ENCODE results near the gene TMEM63B.

The TMEM63B gene

DNA sequence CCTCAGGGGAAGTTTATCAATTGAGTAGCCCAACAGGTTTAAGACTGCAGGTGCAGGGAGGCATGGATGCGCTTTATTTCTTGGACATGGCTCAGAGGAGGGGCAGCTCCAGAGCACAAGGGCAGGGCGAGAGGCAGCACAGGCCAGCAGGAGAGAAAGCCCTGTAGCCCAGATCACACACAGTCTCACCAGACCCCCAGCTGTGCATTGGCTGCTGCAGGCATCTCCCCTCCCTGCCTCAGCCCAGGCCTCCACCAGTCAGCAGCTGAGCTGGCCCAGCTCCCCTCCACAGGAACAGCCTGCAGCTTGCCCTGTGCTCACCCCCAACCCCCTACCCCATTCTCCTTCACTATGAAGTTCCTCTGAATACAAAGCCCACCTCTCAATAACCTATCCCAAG is 24.8 kb upstream of the TMEM63B start:
- no peaks in the 10 kb centered on the region for H3K9me3 Mint-ChIP-seq
- intact Hi-C loops (cut with micrococcal nuclease), result no loop called here
- H3K27ac Mint-ChIP-seq, result no peak overlapping the region
- no peak overlapping the region for H3K4me3 Mint-ChIP-seq
- H3K27me3 Mint-ChIP-seq, result no peaks in the 10 kb centered on the region
- peaks cover 67% of the 10 kb centered on the region for H3K36me3 Mint-ChIP-seq (ENCODE audit: low read depth)
- H3K4me1 Mint-ChIP-seq (ENCODE audit: low read depth), result peaks cover 21% of the 10 kb centered on the region

DNA sequence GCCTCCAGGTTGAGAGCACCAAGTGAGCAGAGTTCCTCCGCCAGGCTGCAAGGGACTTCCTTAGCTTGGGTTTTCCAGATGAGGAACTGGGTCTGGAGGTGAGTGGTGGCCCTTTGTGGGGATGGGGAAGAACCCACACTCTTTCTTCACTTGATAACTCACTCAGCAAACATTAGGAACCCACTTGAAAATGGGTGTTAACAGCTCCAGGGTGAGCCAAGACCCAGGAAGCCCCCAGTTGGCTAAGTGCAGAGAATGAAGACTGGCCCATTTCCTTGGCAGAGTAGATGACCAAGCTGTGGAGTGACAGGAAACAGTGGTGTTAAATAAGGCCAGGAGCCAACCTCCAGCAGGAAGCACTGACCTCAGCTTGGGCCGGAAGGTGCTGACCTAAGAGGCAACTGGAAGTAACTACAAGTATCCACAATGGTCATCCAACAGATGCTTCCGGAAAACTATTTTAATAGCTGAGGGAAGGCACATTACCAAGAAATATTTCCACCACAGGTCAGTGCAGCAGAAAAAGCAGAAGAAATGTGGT is 22.8 kb upstream of the TMEM63B start:
- Mint-ChIP-seq H3K4me1 (ENCODE audit: low read depth) (peaks cover 21% of the 10 kb centered on the region), H3K36me3 (ENCODE audit: low read depth) (peaks cover 84% of the 10 kb centered on the region), H3K4me3 (no peak overlapping the region), H3K9me3 (no peaks in the 10 kb centered on the region), H3K27me3 (no peaks in the 10 kb centered on the region), H3K27ac (no peak overlapping the region)
- intact Hi-C loops (cut with micrococcal nuclease), result no loop called here

DNA sequence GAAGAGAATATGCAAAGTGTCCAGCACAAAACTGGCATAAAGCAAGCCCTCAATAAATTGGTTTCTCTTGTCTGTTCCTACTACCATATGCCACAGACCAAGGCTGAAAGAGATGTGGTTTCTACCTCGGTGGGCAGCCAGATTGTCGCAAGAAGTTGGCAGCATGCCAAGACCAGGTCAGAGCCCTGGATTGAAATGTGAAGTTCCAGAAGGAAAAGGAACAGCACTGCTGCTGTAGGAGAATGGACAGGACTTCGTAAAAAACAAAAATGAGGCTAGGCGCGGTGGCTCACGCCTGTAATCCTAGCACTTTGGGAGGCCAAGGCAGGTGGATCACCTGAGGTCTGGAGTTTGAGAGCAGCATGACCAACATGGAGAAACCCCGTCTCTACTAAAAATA is 22.2 kb upstream of the TMEM63B start:
- H3K4me1 Mint-ChIP-seq (ENCODE audit: low read depth), result peaks cover 21% of the 10 kb centered on the region
- no peaks in the 10 kb centered on the region for H3K27me3 Mint-ChIP-seq
- no peaks in the 10 kb centered on the region for H3K9me3 Mint-ChIP-seq
- peaks cover 85% of the 10 kb centered on the region for H3K36me3 Mint-ChIP-seq (ENCODE audit: low read depth)
- intact Hi-C loops (cut with micrococcal nuclease), result no loop called here
- no peak overlapping the region for H3K4me3 Mint-ChIP-seq
- H3K27ac Mint-ChIP-seq, result no peak overlapping the region

DNA sequence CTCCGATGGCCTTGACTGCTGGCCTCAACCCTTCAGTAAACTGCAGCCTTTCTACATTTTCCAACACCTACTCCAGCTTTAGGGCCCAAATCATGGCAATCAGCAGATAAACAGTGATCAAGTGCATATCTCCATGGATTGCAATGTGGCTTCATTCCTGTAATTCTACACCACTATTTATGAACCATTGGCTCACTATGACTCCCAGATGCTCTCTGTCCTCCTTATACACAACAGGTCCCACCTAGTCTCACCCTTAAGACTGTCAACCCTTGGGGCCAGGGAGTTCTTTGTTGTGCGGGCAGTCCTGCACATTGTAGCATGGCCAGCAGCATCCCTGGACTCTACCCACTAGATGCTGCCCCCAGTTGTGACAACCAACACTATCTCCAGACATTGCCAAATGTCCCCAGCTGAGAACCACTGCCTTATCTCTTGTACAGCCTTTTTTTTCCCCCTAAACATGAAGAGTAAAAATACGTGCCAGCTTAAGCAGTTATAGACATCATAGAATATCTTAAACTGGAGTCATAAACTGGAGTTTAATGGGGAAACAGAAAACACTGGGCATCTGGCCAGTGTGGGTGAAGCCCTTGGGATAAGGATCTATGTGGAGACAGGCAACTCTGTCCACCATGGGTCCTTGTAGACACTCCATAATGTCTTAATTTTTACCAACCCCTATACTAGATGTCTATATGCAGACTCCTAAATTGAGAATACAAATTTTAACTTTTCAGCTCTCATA is 21.2 kb upstream of the TMEM63B start:
- Mint-ChIP-seq H3K27ac (no peak overlapping the region), H3K36me3 (ENCODE audit: low read depth) (peaks cover 85% of the 10 kb centered on the region), H3K4me3 (no peak overlapping the region), H3K9me3 (no peaks in the 10 kb centered on the region), H3K27me3 (no peaks in the 10 kb centered on the region), H3K4me1 (ENCODE audit: low read depth) (peaks cover 21% of the 10 kb centered on the region)
- intact Hi-C loops (cut with micrococcal nuclease), result no loop called here

DNA sequence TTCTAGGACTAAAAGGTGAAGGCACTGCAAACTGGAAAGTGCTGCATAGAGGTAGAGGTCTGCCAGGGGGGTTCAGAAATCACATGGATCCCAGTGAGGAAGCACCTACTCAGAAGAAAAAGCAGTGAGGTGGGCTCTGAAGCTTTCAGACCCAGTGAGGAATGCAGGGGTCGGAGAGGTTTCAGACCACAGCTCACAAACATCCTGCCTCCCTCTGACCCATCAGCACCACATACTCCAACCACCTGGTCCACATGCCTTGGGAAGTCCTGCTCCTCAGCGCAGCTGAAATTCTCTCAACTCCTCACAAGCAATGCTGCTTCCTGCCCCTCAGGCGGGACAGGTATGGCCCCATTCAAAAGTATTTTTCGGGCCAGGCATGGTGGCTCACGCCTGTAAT is 20.3 kb upstream of the TMEM63B start:
- H3K27ac Mint-ChIP-seq, result no peak overlapping the region
- H3K9me3 Mint-ChIP-seq, result no peaks in the 10 kb centered on the region
- H3K4me3 Mint-ChIP-seq, result no peak overlapping the region
- peaks cover 88% of the 10 kb centered on the region for H3K36me3 Mint-ChIP-seq (ENCODE audit: low read depth)
- intact Hi-C loops (cut with micrococcal nuclease), result no loop called here
- H3K27me3 Mint-ChIP-seq, result no peaks in the 10 kb centered on the region
- H3K4me1 Mint-ChIP-seq (ENCODE audit: low read depth), result peaks cover 21% of the 10 kb centered on the region

DNA sequence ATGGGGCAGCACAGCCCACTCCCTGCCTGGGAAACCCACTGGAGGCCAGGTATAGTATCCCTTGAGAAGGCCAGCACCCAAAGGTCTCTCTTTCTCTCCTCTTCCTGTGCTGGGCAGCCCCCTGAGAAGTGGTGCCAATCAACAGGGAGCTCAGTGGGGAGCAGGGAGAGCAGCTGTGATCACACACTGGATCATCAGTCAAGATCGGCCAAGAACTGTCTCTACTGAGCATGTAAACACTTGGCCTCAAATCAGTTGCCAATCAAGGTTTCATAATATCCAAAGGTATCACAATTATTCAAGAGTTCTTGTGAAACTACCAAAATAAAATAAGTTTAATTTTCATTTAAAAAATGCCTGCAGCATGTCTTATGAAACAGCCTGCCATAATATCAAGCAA is 18.9 kb upstream of the TMEM63B start:
- peaks cover 88% of the 10 kb centered on the region for H3K36me3 Mint-ChIP-seq (ENCODE audit: low read depth)
- intact Hi-C loops (cut with micrococcal nuclease), result no loop called here
- H3K4me1 Mint-ChIP-seq (ENCODE audit: low read depth), result peaks cover 21% of the 10 kb centered on the region
- H3K27ac Mint-ChIP-seq, result no peak overlapping the region
- H3K9me3 Mint-ChIP-seq, result no peaks in the 10 kb centered on the region
- no peak overlapping the region for H3K4me3 Mint-ChIP-seq
- no peaks in the 10 kb centered on the region for H3K27me3 Mint-ChIP-seq

DNA sequence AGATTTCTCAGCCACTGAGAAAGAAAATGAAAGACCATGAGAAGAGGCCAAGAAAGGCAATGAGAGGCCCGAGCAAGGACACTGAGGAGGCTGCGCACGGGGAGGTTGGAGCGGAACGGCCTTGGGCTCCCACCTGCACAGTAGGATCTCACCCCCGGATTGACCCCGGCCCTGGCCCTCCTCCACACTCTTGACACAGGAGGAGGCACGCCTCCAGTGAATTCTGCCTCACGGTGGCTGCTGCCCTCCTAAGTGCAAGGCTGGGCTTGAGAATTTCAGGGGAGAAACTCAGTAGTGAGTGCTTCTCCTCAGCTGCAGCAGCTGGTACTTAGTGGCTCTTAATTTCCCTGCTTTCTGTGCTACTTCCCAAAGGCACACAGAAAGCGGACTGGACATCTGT is 18.1 kb upstream of the TMEM63B start:
- Mint-ChIP-seq H3K4me3 (no peak overlapping the region), H3K27me3 (no peaks in the 10 kb centered on the region), H3K27ac (no peak overlapping the region), H3K9me3 (no peaks in the 10 kb centered on the region), H3K36me3 (ENCODE audit: low read depth) (peaks cover 88% of the 10 kb centered on the region), H3K4me1 (ENCODE audit: low read depth) (peaks cover 19% of the 10 kb centered on the region)
- intact Hi-C loops (cut with micrococcal nuclease), result no loop called here

DNA sequence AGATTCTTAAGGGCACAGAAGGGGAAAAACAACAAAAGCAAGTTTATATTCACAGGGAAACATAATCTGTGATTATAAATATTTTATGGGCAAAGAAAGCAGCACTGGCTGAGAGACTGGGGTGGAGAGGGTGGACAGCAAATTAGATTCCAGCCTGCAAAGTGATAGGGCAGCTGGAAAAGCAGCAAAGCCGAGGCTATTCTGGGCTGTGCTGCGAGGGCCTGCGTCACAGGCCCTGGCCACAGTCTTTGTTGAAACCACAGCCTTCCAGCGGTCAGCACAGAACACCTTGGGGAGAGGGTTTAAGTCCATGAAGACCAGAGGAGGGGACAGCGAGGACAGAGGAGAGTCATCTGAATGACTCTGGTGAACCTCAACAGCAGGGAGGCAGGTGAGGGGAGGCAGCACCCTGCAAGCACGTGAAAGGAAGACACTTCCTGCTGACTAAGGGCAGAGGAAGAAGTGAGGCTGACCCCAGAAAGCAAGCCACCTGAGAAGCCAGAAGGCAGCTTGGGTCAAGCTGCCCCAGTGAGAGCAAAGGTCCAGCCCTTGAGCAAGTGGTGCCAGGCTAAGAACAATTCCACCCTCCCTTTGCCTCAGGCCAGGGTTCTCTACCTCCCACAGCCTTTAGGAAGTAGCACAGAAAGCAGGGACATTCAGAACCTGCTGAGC is 17.2 kb upstream of the TMEM63B start:
- peaks cover 86% of the 10 kb centered on the region for H3K36me3 Mint-ChIP-seq (ENCODE audit: low read depth)
- intact Hi-C loops (cut with micrococcal nuclease), result no loop called here
- no peaks in the 10 kb centered on the region for H3K27me3 Mint-ChIP-seq
- H3K4me1 Mint-ChIP-seq (ENCODE audit: low read depth), result peaks cover 10% of the 10 kb centered on the region
- H3K4me3 Mint-ChIP-seq, result no peak overlapping the region
- H3K27ac Mint-ChIP-seq, result no peak overlapping the region
- H3K9me3 Mint-ChIP-seq, result no peaks in the 10 kb centered on the region

DNA sequence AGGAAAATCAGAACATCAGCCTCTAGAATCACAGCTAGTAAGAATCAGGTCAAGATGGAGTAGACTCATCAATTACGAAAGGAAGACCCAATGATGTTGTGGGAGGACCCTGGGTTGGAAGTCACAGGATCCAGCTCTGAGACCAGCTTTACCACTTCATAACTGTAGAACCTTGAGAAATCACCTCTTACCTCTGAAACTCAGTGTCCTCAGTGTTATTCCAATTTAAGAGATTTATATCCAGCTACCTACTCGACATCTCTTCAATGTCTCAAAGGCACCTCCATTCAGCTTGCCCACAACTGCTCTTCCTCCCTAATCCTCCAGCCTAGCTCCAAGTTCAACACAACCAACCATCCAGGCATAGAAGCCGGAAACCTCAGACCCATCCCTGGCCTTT is 16.4 kb upstream of the TMEM63B start:
- intact Hi-C loops (cut with micrococcal nuclease), result no loop called here
- Mint-ChIP-seq H3K4me3 (no peak overlapping the region), H3K9me3 (no peaks in the 10 kb centered on the region), H3K27ac (no peak overlapping the region), H3K4me1 (ENCODE audit: low read depth) (peaks cover 2% of the 10 kb centered on the region), H3K27me3 (no peaks in the 10 kb centered on the region), H3K36me3 (ENCODE audit: low read depth) (peaks cover 86% of the 10 kb centered on the region)

DNA sequence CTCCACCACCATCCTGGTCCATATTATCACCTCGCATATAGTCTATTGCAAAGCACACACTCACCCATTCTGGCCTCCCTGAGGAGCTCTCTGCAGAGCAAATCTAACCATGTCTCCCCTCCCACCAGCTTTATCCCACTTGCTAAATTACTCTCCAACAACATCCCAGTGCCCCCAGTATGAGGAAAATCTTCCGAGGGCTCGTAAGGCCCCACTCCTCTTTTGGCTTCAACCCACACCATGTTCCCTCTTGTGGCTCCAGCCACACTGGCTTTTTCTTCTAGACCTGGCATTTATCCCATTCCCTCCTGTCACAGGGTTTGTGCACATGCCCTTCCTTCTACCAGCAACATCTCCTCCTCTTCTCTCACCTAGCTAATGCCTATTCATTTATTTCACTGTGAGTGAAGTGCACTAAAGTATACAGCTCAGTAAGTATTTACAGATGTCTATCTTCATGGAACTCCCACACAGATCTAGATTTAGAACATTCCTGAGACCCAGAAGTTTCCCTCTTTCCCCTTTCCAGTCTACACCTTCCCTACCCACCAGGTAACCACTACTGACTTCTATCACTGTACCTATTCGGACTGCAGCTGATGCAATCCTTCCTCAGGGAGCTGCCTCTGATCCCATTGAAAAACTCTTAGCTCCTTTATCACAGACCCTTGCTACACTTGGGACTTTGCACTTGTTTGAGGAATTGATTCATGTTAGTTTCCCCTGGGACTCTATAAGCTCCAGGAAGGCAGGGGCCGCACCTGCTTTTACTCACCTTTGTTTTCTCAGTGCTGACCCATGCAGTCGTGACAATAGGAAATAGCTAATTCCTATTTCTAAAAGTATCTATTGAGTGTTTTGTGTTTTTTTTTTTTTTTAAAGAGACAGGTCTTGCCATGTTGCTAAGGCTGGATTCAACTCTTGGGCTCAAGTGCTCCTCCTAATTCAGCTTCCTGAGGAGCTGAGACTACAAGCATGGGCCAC is 15.6 kb upstream of the TMEM63B start:
- no peak overlapping the region for H3K4me3 Mint-ChIP-seq
- H3K27ac Mint-ChIP-seq, result no peak overlapping the region
- peaks cover under 1% of the 10 kb centered on the region for H3K4me1 Mint-ChIP-seq (ENCODE audit: low read depth)
- intact Hi-C loops (cut with micrococcal nuclease), result no loop called here
- no peaks in the 10 kb centered on the region for H3K9me3 Mint-ChIP-seq
- H3K36me3 Mint-ChIP-seq (ENCODE audit: low read depth), result peaks cover 89% of the 10 kb centered on the region
- no peaks in the 10 kb centered on the region for H3K27me3 Mint-ChIP-seq

DNA sequence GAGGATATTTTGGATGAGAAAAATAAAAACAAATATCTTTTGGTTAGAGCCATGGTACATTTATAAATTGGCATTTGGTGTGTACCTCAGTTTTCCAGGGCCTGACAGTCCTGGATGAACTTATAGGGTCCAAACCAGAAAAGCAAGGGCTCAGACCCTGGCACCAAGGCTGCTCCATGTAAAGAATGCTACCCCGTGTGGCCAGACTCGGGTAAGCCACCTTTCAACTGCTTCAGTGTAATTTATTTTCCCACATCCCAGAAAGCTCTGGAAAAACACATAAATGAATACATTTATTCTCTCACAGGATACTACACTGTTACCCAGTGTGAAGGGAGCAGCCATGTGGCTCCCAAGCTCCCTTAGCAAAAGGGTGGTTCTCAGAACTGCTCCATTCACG is 13.9 kb upstream of the TMEM63B start:
- Mint-ChIP-seq H3K27ac (no peak overlapping the region), H3K36me3 (ENCODE audit: low read depth) (peaks cover 75% of the 10 kb centered on the region), H3K27me3 (no peaks in the 10 kb centered on the region), H3K9me3 (no peaks in the 10 kb centered on the region), H3K4me1 (ENCODE audit: low read depth) (peaks cover 7% of the 10 kb centered on the region), H3K4me3 (no peak overlapping the region)
- intact Hi-C loops (cut with micrococcal nuclease), result no loop called here

DNA sequence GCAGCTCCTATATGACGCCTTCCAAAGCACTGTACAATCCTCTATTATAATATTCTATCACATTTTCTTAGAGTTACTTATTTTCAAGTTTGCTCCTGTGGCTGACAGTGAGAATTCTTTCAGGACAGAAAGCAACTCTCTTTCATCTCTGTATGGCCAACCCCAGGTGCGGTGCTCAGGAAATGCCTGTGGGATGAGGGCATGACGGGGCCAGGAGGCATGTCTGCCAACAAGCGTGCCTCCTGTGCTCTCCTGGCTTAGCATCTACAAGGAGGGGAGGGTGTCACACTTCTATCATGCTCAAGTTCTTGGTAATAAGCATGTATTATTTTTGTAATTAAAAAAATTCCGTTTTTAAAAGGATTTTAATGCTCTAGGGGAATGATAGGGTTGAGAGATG is 11.5 kb upstream of the TMEM63B start:
- Mint-ChIP-seq H3K27ac (no peak overlapping the region), H3K27me3 (no peaks in the 10 kb centered on the region), H3K9me3 (no peaks in the 10 kb centered on the region), H3K4me1 (ENCODE audit: low read depth) (peaks cover 24% of the 10 kb centered on the region), H3K4me3 (no peak overlapping the region), H3K36me3 (ENCODE audit: low read depth) (peaks cover 50% of the 10 kb centered on the region)
- intact Hi-C loops (cut with micrococcal nuclease), result no loop called here

DNA sequence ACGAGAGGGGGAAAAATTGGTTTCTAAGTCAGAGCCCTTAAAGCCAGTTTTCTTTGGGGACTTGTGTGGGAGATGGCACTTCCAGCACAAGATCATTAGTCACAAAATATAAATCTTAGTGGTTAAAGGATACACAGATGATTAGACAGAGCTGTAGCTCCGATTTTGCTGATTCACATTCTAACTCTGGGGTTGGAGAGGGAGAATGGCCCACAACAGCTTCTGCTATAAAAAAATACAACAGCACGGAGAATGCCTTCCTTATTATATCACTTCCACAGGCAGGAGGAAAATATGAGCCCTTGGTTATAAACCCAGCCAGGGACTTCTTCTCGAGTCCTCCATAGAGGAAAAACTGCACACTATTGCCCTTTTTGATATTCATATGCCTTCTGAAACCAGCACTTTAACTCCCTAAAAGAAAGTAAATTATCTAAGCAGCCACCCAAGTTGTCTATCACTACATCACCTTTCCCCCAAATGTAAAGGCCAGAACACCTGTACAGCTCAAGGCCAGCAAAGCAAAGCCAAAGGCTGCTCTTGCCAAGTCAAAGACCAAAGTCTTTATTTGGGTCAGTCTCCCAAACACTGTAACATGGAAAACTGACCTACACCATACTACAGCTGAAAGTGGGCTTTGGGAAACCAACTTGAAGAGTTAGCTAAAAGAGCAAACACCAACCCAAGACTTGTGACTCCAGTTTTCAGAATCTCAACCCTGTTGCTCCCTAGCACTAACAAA is 10.5 kb upstream of the TMEM63B start:
- Mint-ChIP-seq H3K4me3 (no peak overlapping the region), H3K4me1 (ENCODE audit: low read depth) (peaks cover 33% of the 10 kb centered on the region), H3K9me3 (no peaks in the 10 kb centered on the region), H3K27ac (no peak overlapping the region), H3K36me3 (ENCODE audit: low read depth) (peaks cover 41% of the 10 kb centered on the region), H3K27me3 (no peaks in the 10 kb centered on the region)
- intact Hi-C loops (cut with micrococcal nuclease), result no loop called here
